ENCODE results near the gene ITSN2. TPM values are rescaled to one million over a fixed set of nuclear protein-coding genes. Genes with fewer than 3 reads are reported as not detected.

ITSN2 gene
- polyA plus RNA-seq, 3 donors, result 26.0 to 91.1 (median 40.4) TPM

DNA sequence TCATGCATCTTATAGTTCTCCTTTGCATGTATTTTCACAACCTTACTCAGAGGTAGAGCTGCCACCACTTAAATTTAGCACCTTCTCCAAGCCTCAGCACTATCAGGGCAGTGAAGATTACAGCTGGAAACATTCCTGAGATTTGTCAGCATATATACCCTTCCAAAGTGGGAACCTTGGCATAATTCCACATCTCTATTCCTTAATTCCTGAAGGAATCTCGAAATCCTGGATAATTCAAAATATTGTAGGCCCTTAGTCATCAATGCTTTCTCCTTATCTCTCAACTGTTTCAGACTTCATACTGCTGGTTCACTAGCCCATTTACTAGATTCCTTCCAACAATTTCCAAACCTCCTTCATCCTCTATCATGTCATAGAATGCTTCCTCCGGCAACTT, 87.4 kb downstream of the ITSN2 start:
- DNase-seq, result no peak
- Mint-ChIP-seq H3K4me1 (peaks cover 6% of the 10 kb centered on the region), H3K9me3 (no peaks in the 10 kb centered on the region), H3K27me3 (ENCODE audit: low read depth in 3 of 3) (no peaks in the 10 kb centered on the region), H3K4me3 (no peak overlapping the region), H3K36me3 (peaks cover 69 to 88% of the 10 kb centered on the region in 2 donors), H3K27ac (peak overlapping the region in 1 of 7 donors; percentile 59)
- TF ChIP-seq, protein P1, sequence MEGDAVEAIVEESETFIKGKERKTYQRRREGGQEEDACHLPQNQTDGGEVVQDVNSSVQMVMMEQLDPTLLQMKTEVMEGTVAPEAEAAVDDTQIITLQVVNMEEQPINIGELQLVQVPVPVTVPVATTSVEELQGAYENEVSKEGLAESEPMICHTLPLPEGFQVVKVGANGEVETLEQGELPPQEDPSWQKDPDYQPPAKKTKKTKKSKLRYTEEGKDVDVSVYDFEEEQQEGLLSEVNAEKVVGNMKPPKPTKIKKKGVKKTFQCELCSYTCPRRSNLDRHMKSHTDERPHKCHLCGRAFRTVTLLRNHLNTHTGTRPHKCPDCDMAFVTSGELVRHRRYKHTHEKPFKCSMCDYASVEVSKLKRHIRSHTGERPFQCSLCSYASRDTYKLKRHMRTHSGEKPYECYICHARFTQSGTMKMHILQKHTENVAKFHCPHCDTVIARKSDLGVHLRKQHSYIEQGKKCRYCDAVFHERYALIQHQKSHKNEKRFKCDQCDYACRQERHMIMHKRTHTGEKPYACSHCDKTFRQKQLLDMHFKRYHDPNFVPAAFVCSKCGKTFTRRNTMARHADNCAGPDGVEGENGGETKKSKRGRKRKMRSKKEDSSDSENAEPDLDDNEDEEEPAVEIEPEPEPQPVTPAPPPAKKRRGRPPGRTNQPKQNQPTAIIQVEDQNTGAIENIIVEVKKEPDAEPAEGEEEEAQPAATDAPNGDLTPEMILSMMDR (IDR thresholded peaks at IDR 0.05), result no peak
- Histone ChIP-seq H3K27me3 (ENCODE audit: control insufficient read depth in 2 of 2, insufficient read depth in 2 of 2, low read length in 2 of 2) (no peaks in the 10 kb centered on the region), H3K79me2 (ENCODE audit: insufficient read depth, low read length) (no peaks in the 10 kb centered on the region), H3K27ac (ENCODE audit: low read depth in 1 of 2, low read length in 2 of 2) (no peak overlapping the region), H3K9me3 (replicated peaks in 1 of 2; ENCODE audit: control insufficient read depth in 1 of 2, insufficient read depth in 1 of 2, low read length in 2 of 2) (no peaks in the 10 kb centered on the region), H3K36me3 (replicated peaks in 1 of 2; ENCODE audit: control insufficient read depth in 1 of 2, insufficient read depth in 2 of 2, low read length in 2 of 2) (peaks cover 92 to 100% of the 10 kb centered on the region in 2 donors), H4K20me1 (ENCODE audit: insufficient read depth, low read length) (peaks cover 45% of the 10 kb centered on the region), H3K9ac (ENCODE audit: insufficient read depth, low read length, poor library complexity, severe bottlenecking) (no peak overlapping the region), H3K4me2 (replicated peaks; ENCODE audit: extremely low read depth, low read length, poor library complexity, severe bottlenecking) (no peak overlapping the region), H3K4me1 (ENCODE audit: control insufficient read depth in 1 of 2, insufficient read depth in 2 of 2, low read length in 2 of 2) (no peaks in the 10 kb centered on the region), H2AFZ (ENCODE audit: insufficient read depth, low read depth, low read length, poor library complexity, severe bottlenecking) (no peak overlapping the region), H3K4me3 (replicated peaks in 1 of 3; ENCODE audit: low read depth in 2 of 3, low read length in 3 of 3) (no peak overlapping the region)
- 94% methylated on average over 2 of the region's 2 CpGs for WGBS (ENCODE audit: insufficient coverage)
- intact Hi-C loops (cut with micrococcal nuclease), result no loop called here

DNA sequence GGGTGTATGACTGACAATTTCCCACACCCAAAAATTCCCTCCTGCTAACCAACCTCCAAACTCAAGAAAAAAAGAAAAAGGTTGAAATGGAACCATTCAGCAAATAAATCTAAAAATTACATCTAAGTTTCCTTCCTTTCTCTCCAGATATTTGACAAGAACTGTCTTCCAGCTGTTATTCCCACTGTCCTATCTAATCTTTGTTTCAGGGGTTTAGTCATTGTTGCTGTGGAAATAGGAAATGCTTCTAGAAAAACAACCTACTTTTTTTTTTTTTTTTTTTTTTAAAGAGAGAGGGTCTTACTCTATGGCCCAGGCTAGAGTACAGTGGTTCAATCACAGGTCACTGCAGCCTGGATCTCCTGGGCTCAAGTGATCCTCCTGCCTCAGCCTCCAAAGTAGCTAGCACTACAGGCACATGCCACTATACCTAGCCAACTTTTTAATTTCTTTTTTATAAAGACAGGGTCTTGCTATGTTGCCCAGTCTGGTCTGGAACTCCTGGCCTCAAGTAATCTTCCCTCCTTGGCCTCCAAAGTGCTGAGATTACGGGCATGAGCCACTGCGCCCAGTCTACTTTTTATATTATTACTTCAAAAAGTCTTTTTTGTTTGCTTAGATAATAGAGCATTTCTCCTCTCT, 88.1 kb downstream of the ITSN2 start:
- H3K4me1 ChIP-seq (ENCODE audit: control insufficient read depth in 1 of 2, insufficient read depth in 2 of 2, low read length in 2 of 2), result no peaks in the 10 kb centered on the region
- DNase-seq, result no peak
- Mint-ChIP-seq H3K4me3 (no peak overlapping the region), H3K9me3 (no peaks in the 10 kb centered on the region), H3K4me1 (peaks cover 6% of the 10 kb centered on the region), H3K36me3 (peaks cover 72 to 92% of the 10 kb centered on the region in 2 donors), H3K27me3 (ENCODE audit: low read depth in 3 of 3) (peaks cover 0 to 2% (median 0%) of the 10 kb centered on the region in 3 donors), H3K27ac (no peak overlapping the region)
- no peaks in the 10 kb centered on the region for H3K79me2 ChIP-seq (ENCODE audit: insufficient read depth, low read length)
- intact Hi-C loops (cut with micrococcal nuclease), result no loop called here
- H3K27me3 ChIP-seq (ENCODE audit: control insufficient read depth in 2 of 2, insufficient read depth in 2 of 2, low read length in 2 of 2), result no peaks in the 10 kb centered on the region
- H3K27ac ChIP-seq (ENCODE audit: low read depth in 1 of 2, low read length in 2 of 2), result no peak overlapping the region
- no CpG with 5 or more reads among the region's 2 CpGs for WGBS (ENCODE audit: insufficient coverage)
- no peak overlapping the region for H3K9ac ChIP-seq (ENCODE audit: insufficient read depth, low read length, poor library complexity, severe bottlenecking)
- H4K20me1 ChIP-seq (ENCODE audit: insufficient read depth, low read length), result peaks cover 45% of the 10 kb centered on the region
- no peak overlapping the region for H2AFZ ChIP-seq (ENCODE audit: insufficient read depth, low read depth, low read length, poor library complexity, severe bottlenecking)
- H3K4me2 ChIP-seq (replicated peaks; ENCODE audit: extremely low read depth, low read length, poor library complexity, severe bottlenecking), result no peak overlapping the region
- H3K9me3 ChIP-seq (replicated peaks in 1 of 2; ENCODE audit: control insufficient read depth in 1 of 2, insufficient read depth in 1 of 2, low read length in 2 of 2), result no peaks in the 10 kb centered on the region
- H3K36me3 ChIP-seq (replicated peaks in 1 of 2; ENCODE audit: control insufficient read depth in 1 of 2, insufficient read depth in 2 of 2, low read length in 2 of 2), result peaks cover 95 to 100% of the 10 kb centered on the region in 2 donors
- no peak overlapping the region for H3K4me3 ChIP-seq (replicated peaks in 1 of 3; ENCODE audit: low read depth in 2 of 3, low read length in 3 of 3)
- TF ChIP-seq, protein P1 (IDR thresholded peaks at IDR 0.05), result no peak
